NCI-H146 treated with DMSO at 0.1 percent for 48 hours (cell line): ENCODE data around the gene NDFIP1.

Experiments used
- DNase-seq: peaks from one replicate; lab custom pipeline; 2025; ENCODE audit not compliant: unreplicated experiment; lab: John Stamatoyannopoulos, UW

Gene NDFIP1

GRCh38 chr5:142117579-142118151 lies 9.1 kb downstream of the NDFIP1 start:
- no peak for DNase-seq

GRCh38 chr5:142118155-142118686 lies 9.6 kb downstream of the NDFIP1 start:
- no peak for DNase-seq

- DNase-seq, result no peak
Measured at GRCh38 chr5:142119051-142119625, 10.6 kb downstream of the NDFIP1 start.

GRCh38 chr5:142120247-142120935 lies 11.8 kb downstream of the NDFIP1 start:
- no peak for DNase-seq

GRCh38 chr5:142122121-142122520 lies 13.5 kb downstream of the NDFIP1 start:
- no peak for DNase-seq

- DNase-seq, result no peak
Measured at GRCh38 chr5:142125378-142125777, 16.8 kb downstream of the NDFIP1 start.

GRCh38 chr5:142125963-142126362 lies 17.4 kb downstream of the NDFIP1 start:
- DNase-seq, result no peak

GRCh38 chr5:142128675-142129208 lies 20.2 kb downstream of the NDFIP1 start:
- DNase-seq, result no peak

- DNase-seq, result no peak
Measured at GRCh38 chr5:142129446-142130066, 21.0 kb downstream of the NDFIP1 start.

GRCh38 chr5:142131394-142131793 lies 22.8 kb downstream of the NDFIP1 start:
- DNase-seq, result no peak

GRCh38 chr5:142132916-142133315 lies 24.3 kb downstream of the NDFIP1 start:
- no peak for DNase-seq

- no peak for DNase-seq
Measured at GRCh38 chr5:142133330-142134206, 25.0 kb downstream of the NDFIP1 start.

GRCh38 chr5:142134331-142135010 lies 25.9 kb downstream of the NDFIP1 start:
- no peak for DNase-seq

- no peak for DNase-seq
Measured at GRCh38 chr5:142141463-142141862, 32.9 kb downstream of the NDFIP1 start.

GRCh38 chr5:142143878-142144277 lies 35.3 kb downstream of the NDFIP1 start:
- DNase-seq, result no peak

GRCh38 chr5:142145106-142145900 lies 36.7 kb downstream of the NDFIP1 start:
- peak; percentile 5 for DNase-seq

- no peak for DNase-seq
Measured at GRCh38 chr5:142149363-142149762, 40.8 kb downstream of the NDFIP1 start.

GRCh38 chr5:142150431-142150830 lies 41.9 kb downstream of the NDFIP1 start:
- DNase-seq, result no peak
